Measurements from ENCODE around the gene ALG1. TPM values are rescaled to one million over a fixed set of nuclear protein-coding genes. Genes with fewer than 3 reads are reported as not detected.
A peak's percentile ranks its signal among the peaks of the same experiment; 100 is the strongest.

ALG1 gene
- total and polyA plus RNA-seq, 10 of the 15 experiments (the other 5 are each of a cell fraction or from before 2014, with no cell fraction given): 1.5 to 43.2 (median 23.8) TPM

- TF ChIP-seq TBL1XR1 (IDR thresholded peaks at IDR 0.05; ENCODE audit: low read depth, low read length) (no peak), SMARCA5 (IDR thresholded peaks at IDR 0.05) (no peak), CREM (IDR thresholded peaks at IDR 0.05; ENCODE audit: low read depth) (peak; percentile 39; the same call in 1 of the 2 replicates), SMAD1 (IDR thresholded peaks at IDR 0.05; ENCODE audit: low read depth, partially characterized antibody) (no peak), CBFB (IDR thresholded peaks at IDR 0.05; ENCODE audit: low read depth) (peak; percentile 40; the same call in 1 of the 2 replicates), ATF7 (IDR thresholded peaks at IDR 0.05; ENCODE audit: low read depth) (no peak), IRF5 (IDR thresholded peaks at IDR 0.05; ENCODE audit: borderline replicate concordance) (no peak), RFX5 (IDR thresholded peaks at IDR 0.05; ENCODE audit: low read depth, low read length) (no peak), SMAD5 (IDR thresholded peaks at IDR 0.05; ENCODE audit: low read depth) (no peak), BCL11A (IDR thresholded peaks at IDR 0.05; ENCODE audit: low read depth, low read length) (peak; percentile 85), YBX1 (IDR thresholded peaks at IDR 0.05) (no peak), CEBPB (IDR thresholded peaks at IDR 0.05; ENCODE audit: borderline replicate concordance in 1 of 2, low read depth in 2 of 2, low read length in 2 of 2) (no peak), ESRRA (IDR thresholded peaks at IDR 0.05; ENCODE audit: low read length) (no peak), EGR1 (IDR thresholded peaks at IDR 0.05; ENCODE audit: borderline replicate concordance in 1 of 2, low read depth in 2 of 2, low read length in 2 of 2) (no peak), RUNX3 (IDR thresholded peaks at IDR 0.05; ENCODE audit: low read length) (peak; percentile 75), SPI1 (IDR thresholded peaks at IDR 0.05; ENCODE audit: borderline replicate concordance, insufficient read depth, low read depth, low read length) (peak; percentile 33; the same call in 1 of the 2 replicates), IKZF1 (conservative IDR thresholded peaks at IDR 0.05) (peak; percentile 84), STAT3 (IDR thresholded peaks at IDR 0.05; ENCODE audit: low read depth, low read length) (no peak), DPF2 (IDR thresholded peaks at IDR 0.05) (peak; percentile 55; the same call in 1 of the 2 replicates), RCOR1 (conservative IDR thresholded peaks at IDR 0.05; ENCODE audit: low read depth, low read length) (no peak), IKZF2 (IDR thresholded peaks at IDR 0.05) (peak; percentile 65 to 73), SUPT20H (IDR thresholded peaks at IDR 0.05; ENCODE audit: borderline replicate concordance, control insufficient read depth, low read depth, low read length) (no peak), POLR2AphosphoS2 (IDR thresholded peaks at IDR 0.05; ENCODE audit: low read depth, low read length) (no peak), TCF12 (IDR thresholded peaks at IDR 0.05; ENCODE audit: low read depth, low read length) (peak; percentile 80; the same call in 1 of the 2 replicates), MTA2 (IDR thresholded peaks at IDR 0.05; ENCODE audit: low read depth) (peak; percentile 35; the same call in 1 of the 2 replicates), EP300 (IDR thresholded peaks at IDR 0.05; ENCODE audit: borderline replicate concordance in 1 of 2, control insufficient read depth in 1 of 2, low read depth in 2 of 2, low read length in 2 of 2) (peak; percentile 38 to 63; a peak in 2 of 4 replicates)
- TF ChIP-seq, protein P1, sequence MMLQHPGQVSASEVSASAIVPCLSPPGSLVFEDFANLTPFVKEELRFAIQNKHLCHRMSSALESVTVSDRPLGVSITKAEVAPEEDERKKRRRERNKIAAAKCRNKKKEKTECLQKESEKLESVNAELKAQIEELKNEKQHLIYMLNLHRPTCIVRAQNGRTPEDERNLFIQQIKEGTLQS (IDR thresholded peaks at IDR 0.05; ENCODE audit: borderline replicate concordance, extremely low read depth, low read depth, low read length): no peak
- TF ChIP-seq, protein P2, sequence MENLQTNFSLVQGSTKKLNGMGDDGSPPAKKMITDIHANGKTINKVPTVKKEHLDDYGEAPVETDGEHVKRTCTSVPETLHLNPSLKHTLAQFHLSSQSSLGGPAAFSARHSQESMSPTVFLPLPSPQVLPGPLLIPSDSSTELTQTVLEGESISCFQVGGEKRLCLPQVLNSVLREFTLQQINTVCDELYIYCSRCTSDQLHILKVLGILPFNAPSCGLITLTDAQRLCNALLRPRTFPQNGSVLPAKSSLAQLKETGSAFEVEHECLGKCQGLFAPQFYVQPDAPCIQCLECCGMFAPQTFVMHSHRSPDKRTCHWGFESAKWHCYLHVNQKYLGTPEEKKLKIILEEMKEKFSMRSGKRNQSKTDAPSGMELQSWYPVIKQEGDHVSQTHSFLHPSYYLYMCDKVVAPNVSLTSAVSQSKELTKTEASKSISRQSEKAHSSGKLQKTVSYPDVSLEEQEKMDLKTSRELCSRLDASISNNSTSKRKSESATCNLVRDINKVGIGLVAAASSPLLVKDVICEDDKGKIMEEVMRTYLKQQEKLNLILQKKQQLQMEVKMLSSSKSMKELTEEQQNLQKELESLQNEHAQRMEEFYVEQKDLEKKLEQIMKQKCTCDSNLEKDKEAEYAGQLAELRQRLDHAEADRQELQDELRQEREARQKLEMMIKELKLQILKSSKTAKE (IDR thresholded peaks at IDR 0.05; ENCODE audit: low read depth, poor library complexity, severe bottlenecking): peak; percentile 52
Measured at GRCh38 chr16:5062051-5062450, 9.6 kb upstream of the ALG1 start (continued).

Data from GM12878 (cell line).